ENCODE data around the gene DIPK1B.

- TF ChIP-seq CTCF (IDR thresholded peaks at IDR 0.05) (no peak), POLR2A (IDR thresholded peaks at IDR 0.05) (no peak)
Observed at GRCh38 chr9:136684339-136684738, 28.0 kb upstream of the DIPK1B start.
